Heart left ventricle (tissue), 16 donors: Measurements from ENCODE around the gene NETO1. TPM values are rescaled to one million over a fixed set of nuclear protein-coding genes. Genes with fewer than 3 reads are reported as not detected.

Experiments
- ATAC-seq, 4 donors: fragments of 200-7000 bp; cut with Tn5 transposase; one replicate each; pipeline ENCODE4 v1.9.1; 2020 to 2022; ENCODE audit warnings: moderate library complexity in 4 of 4, mild to moderate bottlenecking in 3 of 4, moderate number of reproducible peaks in 1 of 4
- DNase-seq, 5 donors: peaks; one replicate each; pipeline ENCODE4 v3.0.0-alpha.2; 2020
- H3K27ac ChIP-seq, 12 donors: fragments of 200-600 bp; sonication (generic) in 4 of 12; one replicate each; pipeline versions ENCODE4 v1.5.0 to v1.8.0; 2016 to 2022; ENCODE audit warnings: mild to moderate bottlenecking in 2 of 12
- H3K27me3 ChIP-seq, 9 donors: fragments of 200-600 bp; sonication (generic) in 2 of 9; one replicate each; pipeline versions ENCODE4 v1.5.1 to v1.8.0; 2016 to 2022; ENCODE audit warnings: mild to moderate bottlenecking in 3 of 9
- H3K36me3 ChIP-seq, 9 donors: fragments of 200-600 bp; sonication (generic) in 2 of 9; one replicate each; pipeline versions ENCODE4 v1.5.0 to v1.8.0; 2018 to 2022; ENCODE audit warnings: mild to moderate bottlenecking in 2 of 9
- H3K4me1 ChIP-seq, 12 donors: fragments of 200-600 bp; sonication (generic) in 4 of 12; one replicate each; pipeline versions ENCODE4 v1.5.0 to v1.8.0; 2016 to 2022; ENCODE audit warnings: mild to moderate bottlenecking in 3 of 12
- H3K4me3 ChIP-seq, 12 donors: fragments of 200-600 bp; sonication (generic) in 4 of 12; one replicate each; pipeline versions ENCODE4 v1.5.0 to v1.8.0; 2017 to 2022; ENCODE audit warnings: mild to moderate bottlenecking in 9 of 12, moderate library complexity in 4 of 12
- H3K9me3 ChIP-seq, 12 donors: fragments of 200-600 bp; sonication (generic) in 4 of 12; one replicate each; pipeline versions ENCODE4 v1.5.0 to v1.8.0; 2016 to 2022; ENCODE audit warnings: mild to moderate bottlenecking in 1 of 12
- CTCF ChIP-seq, 12 donors: fragments of 200-600 bp; sonication (generic) in 4 of 12; IDR thresholded peaks; one replicate each; pipeline versions ENCODE4 v1.5.0 to v1.8.0; 2018 to 2022; ENCODE audit warnings: antibody characterized with exemption in 12 of 12, mild to moderate bottlenecking in 5 of 12
- POLR2A ChIP-seq, 2 donors: fragments of 450-650 bp; IDR thresholded peaks; one replicate each; pipeline ENCODE4 v1.6.1; 2017; ENCODE audit warnings: antibody characterized with exemption in 2 of 2, mild to moderate bottlenecking in 2 of 2, moderate library complexity in 2 of 2
- WGBS, 4 donors: extraction: QIAGEN DNeasy Blood & Tissue Kit in 2 of 4; methylation state at CpG; one replicate each; pipeline versions ENCODE4 v1.1.5 to v1.1.7; 2013 to 2018; 5-methylcytosine and 5-hydroxymethylcytosine counted together
- intact Hi-C, 10 donors: fragments of 100-400 bp; cut with DNase I; formaldehyde crosslinking; loops; one replicate each; pipeline versions ENCODE4 v1.11.1 to v1.14.2; 2022
- polyA plus RNA-seq, 2 donors: library from polyadenylated mRNA; stranded (reverse); fragments of 200-250 nt; gene quantifications; one replicate each; pipeline ENCODE4 v1.2.3, GENCODE V29; 2013
- total RNA-seq, 9 donors: library from RNA; depleted of rRNA in 2 of 9; stranded (reverse); fragments of >200 nt in 2 of 9; fragmentation: NEBNext Ultra II Directional in 3 of 9; extraction: Animal tissue kit (Norgen Biotek cat#: 25700) in 3 of 9; gene quantifications; one replicate each; pipeline versions ENCODE4 v1.1.0 to v1.2.4, GENCODE V29; 2016 to 2023
- donor health status: ischemic (EF 13 %, LVEDD 7.1; RV severe dilation, severe dysfunction).
- donor health status: healthy with polysubstance abuse.
- donor health status: DM: no; HTN: yes; CAD: no.
- donor health status: DM: no; HTN: no; CAD: no.
- donor health status: ischemic (EF 25% LVEDD 6.9; RV normal size, moderate dysfunction).
- donor health status: ischemic (EF 25% LVEDD 5.7; RV mildly dilated, moderate dysfunction).
- donor health status: healthy.
- donor health status: DM: yes; HTN: yes; CAD: no.
- donor health status: ischemic (EF 35%, LVEDD 5.7; RV mildly dilated, moderate dysfunction).
- donor health status: nonischemic (EF 11% LVEDD 7.7; RV severe dilation, severe dysfunction).
- donor health status: DM: yes; HTN: yes; CAD: no.
- donor health status: PGD.
- donor health status: ischemic (EF 29% LVEDD 5.4; RV normal size, mild dysfunction).
- donor health status: nonischemic (EF 23%, LVEDD 6.1; RV moderate dilation, normal function).

The NETO1 gene
- total and polyA plus RNA-seq, 11 donors = 0.09 to 2.0 (median 0.39) TPM; not detected in 5

- DNase-seq (no peak), ATAC-seq (no peak)
- Histone ChIP-seq H3K27me3 (no peaks in the 10 kb centered on the region), H3K4me3 (no peak overlapping the region), H3K4me1 (no peaks in the 10 kb centered on the region), H3K9me3 (no peaks in the 10 kb centered on the region), H3K27ac (no peak overlapping the region), H3K36me3 (no peaks in the 10 kb centered on the region)
- WGBS, 4 donors = 72 to 83% (median 81%) methylated on average over 7 of the region's 7 CpGs
- TF ChIP-seq CTCF (IDR thresholded peaks at IDR 0.05) (no peak), POLR2A (IDR thresholded peaks at IDR 0.05) (no peak)
- intact Hi-C loops = loop anchor here in 1 of 10 donors (10.0 kb wide), 1 partner anchor 64 kb away; no protein-coding TSS in a partner anchor
Observed at GRCh38 chr18:72811047-72811446, 56.7 kb downstream of the NETO1 start.

GRCh38 chr18:72808680-72809079, 59.1 kb downstream of the NETO1 start:
- ATAC-seq (peak; percentile 67 to 87 (median 82)), DNase-seq (peak in 4 of 5 donors; percentile 18 to 73 (median 38))
- H3K27me3 ChIP-seq = no peaks in the 10 kb centered on the region
- no peaks in the 10 kb centered on the region for H3K4me1 ChIP-seq
- no peaks in the 10 kb centered on the region for H3K36me3 ChIP-seq
- no peaks in the 10 kb centered on the region for H3K9me3 ChIP-seq
- 30 to 59% (median 39%) methylated on average over 2 of the region's 2 CpGs for WGBS, 4 donors
- no peak for TF ChIP-seq POLR2A (IDR thresholded peaks at IDR 0.05)
- no peak for TF ChIP-seq CTCF (IDR thresholded peaks at IDR 0.05)
- H3K4me3 ChIP-seq = no peak overlapping the region
- intact Hi-C loops = no loop called here
- no peak overlapping the region for H3K27ac ChIP-seq

DNA sequence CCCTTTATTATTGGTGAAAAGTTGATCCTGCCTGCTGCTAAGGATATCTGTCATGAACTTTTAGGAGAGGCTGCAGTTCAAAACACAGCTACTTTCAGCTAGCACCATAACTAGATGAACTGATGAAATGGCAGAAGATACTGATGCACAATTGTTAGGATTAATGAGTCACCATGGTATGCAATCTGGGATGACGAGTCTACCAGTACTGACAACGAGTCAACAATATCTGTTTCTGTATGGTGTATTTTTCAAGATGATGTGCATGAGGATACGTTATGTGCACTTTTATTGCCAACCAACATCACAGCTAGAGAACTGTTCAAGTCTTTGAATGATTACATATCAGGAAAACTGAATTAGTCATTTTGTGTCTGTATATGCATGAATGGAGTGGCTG, 68.7 kb downstream of the NETO1 start:
- WGBS, 4 donors = 74 to 85% (median 82%) methylated on average over 3 of the region's 3 CpGs

DNA sequence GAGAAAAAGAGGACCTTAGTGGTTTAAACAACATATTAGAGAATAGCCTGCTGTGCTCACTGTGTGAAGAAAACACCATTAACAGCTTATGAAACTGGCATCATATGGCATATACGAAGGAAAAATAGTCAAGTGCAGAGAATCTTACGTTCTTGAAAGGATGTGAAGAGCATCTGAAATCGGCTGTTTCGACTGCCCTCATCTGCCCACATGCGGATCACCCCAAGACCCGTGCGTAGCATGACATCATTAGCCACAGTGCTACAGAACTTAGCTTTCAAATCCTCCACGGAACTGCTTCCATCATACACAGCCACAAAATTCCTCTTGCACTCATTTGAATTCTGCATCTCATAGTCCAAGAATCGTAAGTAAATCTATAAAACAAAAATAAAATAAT, 84.3 kb downstream of the NETO1 start:
- intact Hi-C loops = loop anchor here in 1 of 10 donors (10.0 kb wide), 1 partner anchor 331 kb away; no protein-coding TSS in a partner anchor
- H3K27ac ChIP-seq = no peak overlapping the region
- no peaks in the 10 kb centered on the region for H3K27me3 ChIP-seq
- no peaks in the 10 kb centered on the region for H3K4me1 ChIP-seq
- no peak overlapping the region for H3K4me3 ChIP-seq
- ATAC-seq (no peak), DNase-seq (no peak)
- no peaks in the 10 kb centered on the region for H3K36me3 ChIP-seq
- WGBS, 4 donors = 76 to 81% (median 79%) methylated on average over 9 of the region's 9 CpGs
- H3K9me3 ChIP-seq = no peaks in the 10 kb centered on the region
- TF ChIP-seq CTCF (IDR thresholded peaks at IDR 0.05) (no peak), POLR2A (IDR thresholded peaks at IDR 0.05) (no peak)

More for the DNA sequence above, 68.7 kb downstream of the NETO1 start:
- intact Hi-C loops = no loop called here
- Histone ChIP-seq H3K4me3 (no peak overlapping the region), H3K27me3 (no peaks in the 10 kb centered on the region), H3K36me3 (no peaks in the 10 kb centered on the region), H3K27ac (no peak overlapping the region), H3K9me3 (no peaks in the 10 kb centered on the region), H3K4me1 (no peaks in the 10 kb centered on the region)
- ATAC-seq = no peak
- no peak for DNase-seq
- TF ChIP-seq POLR2A (IDR thresholded peaks at IDR 0.05) = no peak
- TF ChIP-seq CTCF (IDR thresholded peaks at IDR 0.05) = no peak
